ENCODE data around the gene LIMK2. TPM values are rescaled to one million over a fixed set of nuclear protein-coding genes. Genes with fewer than 3 reads are reported as not detected.
A peak's percentile ranks its signal among the peaks of the same experiment; 100 is the strongest.
"Not testable (repeated sequence)": the region's sequence is repeated elsewhere in the genome, so short reads cannot be mapped to it uniquely, and the experiment has no call there.

Gene LIMK2
- total RNA-seq, 1 donor from 2014 or later = 37.2 TPM

DNA sequence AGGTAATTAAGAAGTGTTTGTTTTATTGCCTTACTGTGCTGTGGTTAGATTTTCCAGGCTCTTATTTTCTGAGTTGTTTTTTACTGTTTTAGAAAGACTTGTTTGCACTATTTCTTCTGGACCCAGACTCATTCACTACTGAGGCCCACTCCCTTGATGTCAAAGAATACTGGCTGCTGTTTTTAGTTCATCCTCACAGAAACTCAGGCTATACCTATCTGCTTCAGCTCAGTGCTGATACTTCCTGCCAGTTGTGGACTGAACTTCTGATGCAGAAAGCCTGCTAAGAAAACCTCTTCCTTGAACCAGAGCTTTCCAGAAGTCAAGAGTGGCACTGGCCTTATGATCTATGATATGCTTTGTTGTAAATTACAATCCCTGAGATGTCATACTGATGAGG is 96.1 kb downstream of the LIMK2 start:
- Histone ChIP-seq H3K4me3 (ENCODE audit: low read depth, low read length) (no peak overlapping the region), H3K27me3 (ENCODE audit: control insufficient read depth, insufficient read depth, low read length) (no peaks in the 10 kb centered on the region), H3K36me3 (ENCODE audit: control insufficient read depth, insufficient read depth, low read length) (no peaks in the 10 kb centered on the region)
- TF ChIP-seq, protein P1, sequence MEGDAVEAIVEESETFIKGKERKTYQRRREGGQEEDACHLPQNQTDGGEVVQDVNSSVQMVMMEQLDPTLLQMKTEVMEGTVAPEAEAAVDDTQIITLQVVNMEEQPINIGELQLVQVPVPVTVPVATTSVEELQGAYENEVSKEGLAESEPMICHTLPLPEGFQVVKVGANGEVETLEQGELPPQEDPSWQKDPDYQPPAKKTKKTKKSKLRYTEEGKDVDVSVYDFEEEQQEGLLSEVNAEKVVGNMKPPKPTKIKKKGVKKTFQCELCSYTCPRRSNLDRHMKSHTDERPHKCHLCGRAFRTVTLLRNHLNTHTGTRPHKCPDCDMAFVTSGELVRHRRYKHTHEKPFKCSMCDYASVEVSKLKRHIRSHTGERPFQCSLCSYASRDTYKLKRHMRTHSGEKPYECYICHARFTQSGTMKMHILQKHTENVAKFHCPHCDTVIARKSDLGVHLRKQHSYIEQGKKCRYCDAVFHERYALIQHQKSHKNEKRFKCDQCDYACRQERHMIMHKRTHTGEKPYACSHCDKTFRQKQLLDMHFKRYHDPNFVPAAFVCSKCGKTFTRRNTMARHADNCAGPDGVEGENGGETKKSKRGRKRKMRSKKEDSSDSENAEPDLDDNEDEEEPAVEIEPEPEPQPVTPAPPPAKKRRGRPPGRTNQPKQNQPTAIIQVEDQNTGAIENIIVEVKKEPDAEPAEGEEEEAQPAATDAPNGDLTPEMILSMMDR (IDR thresholded peaks at IDR 0.05; ENCODE audit: insufficient read depth, low read length, poor library complexity, severe bottlenecking) = no peak
- DNase-seq (ENCODE audit: low read depth) = no peak

DNA sequence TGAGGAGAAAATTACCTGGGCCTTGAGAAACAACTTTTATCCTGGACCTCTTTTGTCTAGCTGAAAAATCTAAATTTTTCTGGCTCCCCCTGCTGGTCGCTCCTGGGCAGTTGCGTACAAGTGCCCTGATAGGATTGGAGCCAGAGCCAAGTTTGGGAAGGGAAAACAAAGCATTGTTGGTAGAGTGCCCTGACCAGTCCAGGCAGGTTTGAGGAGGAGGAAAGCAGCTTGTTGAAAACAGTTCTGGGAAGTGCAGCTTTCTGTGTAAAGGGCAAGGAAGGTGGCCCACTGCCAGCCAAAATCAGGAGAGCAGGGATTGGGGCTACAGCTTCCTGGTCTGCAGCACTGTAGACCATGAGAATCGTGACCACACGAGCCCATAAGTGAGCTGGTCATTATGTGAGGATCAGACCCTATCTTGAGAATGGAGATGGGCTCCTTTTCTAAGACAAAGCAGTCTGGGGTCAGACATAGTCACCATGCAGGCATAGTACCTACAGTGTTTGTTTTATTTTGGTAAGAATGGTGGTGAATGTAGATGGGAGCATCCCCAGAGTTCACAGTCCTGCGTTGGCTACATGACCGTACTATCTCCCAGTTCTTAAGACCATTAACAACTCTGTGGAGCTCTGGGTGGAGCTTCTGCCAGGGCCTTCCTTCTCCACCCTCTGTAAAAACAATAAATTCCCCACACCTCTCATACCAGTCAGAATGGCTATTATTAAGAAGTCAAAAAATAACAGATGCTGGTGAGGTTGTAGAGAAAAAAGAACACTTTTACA is 101.5 kb downstream of the LIMK2 start:
- no peak for DNase-seq (ENCODE audit: low read depth)
- no peaks in the 10 kb centered on the region for H3K27me3 ChIP-seq (ENCODE audit: control insufficient read depth, insufficient read depth, low read length)
- peaks cover 2% of the 10 kb centered on the region for H3K36me3 ChIP-seq (ENCODE audit: control insufficient read depth, insufficient read depth, low read length)
- H3K4me3 ChIP-seq (ENCODE audit: low read depth, low read length) = no peak overlapping the region
- TF ChIP-seq, protein P1 (IDR thresholded peaks at IDR 0.05; ENCODE audit: insufficient read depth, low read length, poor library complexity, severe bottlenecking) = peak; percentile 91

DNA sequence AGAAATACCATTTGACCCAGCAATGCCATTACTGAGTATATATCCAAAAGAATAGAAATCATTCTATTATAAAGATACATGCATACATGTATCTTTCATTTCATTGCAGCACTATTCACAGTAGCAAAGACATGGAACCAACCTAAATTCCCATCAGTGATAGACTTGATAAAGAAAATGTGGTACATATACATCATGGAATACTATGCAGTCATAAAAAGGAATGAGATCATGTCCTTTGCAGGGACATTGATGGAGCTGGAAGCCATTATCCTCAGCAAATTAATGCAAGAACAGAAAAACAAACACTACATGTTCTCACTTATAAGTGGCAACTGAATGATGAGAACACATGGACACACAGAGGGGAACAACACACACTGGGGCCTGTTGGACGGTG is 102.1 kb downstream of the LIMK2 start:
- H3K27me3 ChIP-seq (ENCODE audit: control insufficient read depth, insufficient read depth, low read length); H3K36me3 ChIP-seq (ENCODE audit: control insufficient read depth, insufficient read depth, low read length); DNase-seq (ENCODE audit: low read depth); H3K4me3 ChIP-seq (ENCODE audit: low read depth, low read length): not testable (repeated sequence)

DNA sequence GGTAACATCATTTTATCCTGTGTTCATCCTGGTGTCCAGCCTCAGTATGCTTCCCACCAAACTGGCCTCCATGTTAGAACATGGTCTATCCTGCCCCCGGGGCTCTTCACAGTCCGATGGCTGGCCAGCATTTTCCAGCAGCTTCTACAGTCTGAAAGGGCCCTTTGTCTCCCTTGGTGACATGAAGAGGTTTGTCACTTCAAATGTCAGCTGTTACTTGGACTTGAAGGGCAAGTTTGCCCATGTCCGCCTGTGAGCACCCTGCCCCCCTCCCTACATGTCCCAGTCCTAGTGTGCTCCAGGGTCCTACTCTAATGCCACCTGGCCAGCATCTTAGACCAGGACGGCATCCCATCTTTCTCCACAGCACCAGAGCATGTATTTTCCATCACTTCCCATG is 109.3 kb downstream of the LIMK2 start:
- no peak overlapping the region for H3K4me3 ChIP-seq (ENCODE audit: low read depth, low read length)
- H3K36me3 ChIP-seq (ENCODE audit: control insufficient read depth, insufficient read depth, low read length) = no peaks in the 10 kb centered on the region
- DNase-seq (ENCODE audit: low read depth) = no peak

DNA sequence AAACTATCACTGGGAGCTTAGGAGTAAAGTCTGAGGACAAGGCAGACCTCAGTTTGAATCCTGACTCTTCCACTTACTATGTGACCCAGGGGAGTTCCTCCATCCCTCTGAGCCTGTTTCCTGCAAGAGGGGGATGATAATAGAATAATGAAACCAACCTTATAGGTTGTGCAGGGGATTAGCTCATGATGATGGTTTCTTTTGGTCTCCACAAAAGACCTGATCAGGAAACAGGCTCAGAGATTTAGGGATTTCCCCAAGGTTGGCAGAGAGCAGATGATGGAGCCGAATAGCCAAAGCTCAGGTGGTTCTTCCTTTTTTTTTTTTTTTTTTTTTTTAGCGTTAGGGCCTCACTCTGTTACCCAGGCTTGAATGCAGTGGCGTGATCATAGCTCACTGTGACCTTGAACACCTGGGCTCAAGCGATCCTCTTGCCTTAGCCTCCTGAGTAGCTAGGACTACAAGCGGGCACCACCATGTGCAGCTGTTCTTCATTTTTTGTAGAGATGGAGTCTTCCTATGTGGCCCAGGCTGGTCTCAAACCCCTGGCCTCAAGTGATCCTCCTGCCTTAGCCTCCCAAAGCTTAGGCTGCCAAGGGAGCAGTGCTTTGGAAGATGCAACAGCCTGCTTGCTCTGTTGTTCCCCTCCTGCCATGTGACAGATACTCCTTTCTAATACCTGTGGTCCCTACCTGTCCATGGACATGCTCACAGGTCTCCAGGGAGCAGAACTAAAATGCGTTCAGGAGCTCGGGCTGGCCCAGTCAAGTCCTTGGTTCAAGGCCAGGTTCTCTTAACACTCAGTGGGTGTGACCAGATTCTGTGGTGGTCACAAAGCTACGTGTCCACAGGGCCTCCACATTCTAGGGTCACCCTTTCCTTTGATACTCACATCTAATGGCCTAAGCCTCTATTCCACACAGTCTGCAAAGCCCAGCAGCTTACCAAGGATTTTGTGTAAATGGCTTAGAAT is 111.8 kb downstream of the LIMK2 start:
- no peaks in the 10 kb centered on the region for H3K27me3 ChIP-seq (ENCODE audit: control insufficient read depth, insufficient read depth, low read length)
- no peaks in the 10 kb centered on the region for H3K36me3 ChIP-seq (ENCODE audit: control insufficient read depth, insufficient read depth, low read length)
- TF ChIP-seq, protein P1 (IDR thresholded peaks at IDR 0.05; ENCODE audit: insufficient read depth, low read length, poor library complexity, severe bottlenecking) = no peak
- no peak overlapping the region for H3K4me3 ChIP-seq (ENCODE audit: low read depth, low read length)
- no peak for DNase-seq (ENCODE audit: low read depth)

More for the DNA sequence above, 109.3 kb downstream of the LIMK2 start:
- H3K27me3 ChIP-seq (ENCODE audit: control insufficient read depth, insufficient read depth, low read length) = no peaks in the 10 kb centered on the region
- TF ChIP-seq, protein P1 (IDR thresholded peaks at IDR 0.05; ENCODE audit: insufficient read depth, low read length, poor library complexity, severe bottlenecking) = no peak

DNA sequence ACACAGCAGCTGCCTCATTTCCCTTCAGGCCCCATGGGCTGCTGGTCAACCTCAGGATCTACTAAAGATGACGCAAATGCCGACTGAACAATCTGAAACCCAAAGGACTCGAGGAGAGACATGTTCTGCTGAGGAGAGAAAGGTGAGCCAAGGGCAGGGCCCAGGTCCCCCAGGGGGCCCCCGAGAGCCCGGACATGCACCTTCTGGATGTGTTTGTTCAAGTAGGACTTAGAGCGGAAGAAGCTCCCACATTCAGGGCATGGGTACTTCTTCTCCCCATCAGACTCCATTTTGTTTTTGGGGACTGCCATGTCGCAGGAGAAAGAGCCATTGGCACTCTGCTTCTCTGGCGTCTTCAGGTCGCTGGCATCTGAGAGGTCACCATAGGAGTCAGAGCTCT is 114.8 kb downstream of the LIMK2 start:
- no peaks in the 10 kb centered on the region for H3K36me3 ChIP-seq (ENCODE audit: control insufficient read depth, insufficient read depth, low read length)
- no peak for DNase-seq (ENCODE audit: low read depth)
- TF ChIP-seq, protein P1 (IDR thresholded peaks at IDR 0.05; ENCODE audit: insufficient read depth, low read length, poor library complexity, severe bottlenecking) = no peak
- H3K4me3 ChIP-seq (ENCODE audit: low read depth, low read length) = no peak overlapping the region
- no peaks in the 10 kb centered on the region for H3K27me3 ChIP-seq (ENCODE audit: control insufficient read depth, insufficient read depth, low read length)

All from kidney epithelial cell (primary cell).